ENCODE measurements around the gene CCDC200.
"Not testable (repeated sequence)": the region's sequence is repeated elsewhere in the genome, so short reads cannot be mapped to it uniquely, and the experiment has no call there.

DNA sequence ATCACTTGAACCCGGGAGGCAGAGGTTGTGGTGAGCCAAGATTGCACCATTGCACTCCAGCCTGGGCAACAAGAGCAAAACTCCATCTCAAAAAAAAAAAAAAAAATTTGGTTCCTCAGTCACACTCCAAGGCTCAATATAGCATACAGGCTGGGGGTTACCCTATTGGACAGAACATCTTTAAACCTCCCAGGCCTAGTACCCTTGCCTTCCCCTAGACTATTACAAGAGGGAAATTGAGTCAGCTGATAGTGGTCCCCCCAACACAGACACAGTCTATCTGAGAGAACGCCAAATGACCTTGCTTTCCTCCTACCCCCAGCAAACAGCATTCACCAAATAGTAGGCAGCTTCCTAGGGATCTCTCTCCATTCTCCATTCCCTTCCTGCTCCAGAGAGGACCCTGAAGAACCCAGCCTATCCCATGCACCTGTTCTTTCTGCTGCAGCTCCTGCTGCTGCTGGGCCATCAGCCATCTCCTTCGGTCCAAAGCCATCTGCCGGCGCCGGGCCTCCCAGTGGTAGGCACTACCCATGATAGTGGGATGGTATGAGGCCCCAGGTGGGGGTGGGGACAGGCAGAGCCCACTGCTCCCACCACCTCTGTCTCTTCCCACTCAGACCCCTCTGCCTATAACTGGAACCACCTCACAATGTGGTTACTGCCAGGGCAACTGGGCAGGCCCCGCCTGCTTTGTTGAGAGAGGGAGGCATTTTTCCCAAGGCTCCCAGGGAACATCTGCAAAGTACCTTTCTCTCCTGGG is at the start of gene CCDC200:
- TF ChIP-seq POLR2AphosphoS5 (IDR thresholded peaks at IDR 0.05; ENCODE audit: insufficient read depth, low read depth, low read length); POLR2A (IDR thresholded peaks at IDR 0.05; ENCODE audit: low read depth, low read length): not testable (repeated sequence)
- TF ChIP-seq, protein P1, sequence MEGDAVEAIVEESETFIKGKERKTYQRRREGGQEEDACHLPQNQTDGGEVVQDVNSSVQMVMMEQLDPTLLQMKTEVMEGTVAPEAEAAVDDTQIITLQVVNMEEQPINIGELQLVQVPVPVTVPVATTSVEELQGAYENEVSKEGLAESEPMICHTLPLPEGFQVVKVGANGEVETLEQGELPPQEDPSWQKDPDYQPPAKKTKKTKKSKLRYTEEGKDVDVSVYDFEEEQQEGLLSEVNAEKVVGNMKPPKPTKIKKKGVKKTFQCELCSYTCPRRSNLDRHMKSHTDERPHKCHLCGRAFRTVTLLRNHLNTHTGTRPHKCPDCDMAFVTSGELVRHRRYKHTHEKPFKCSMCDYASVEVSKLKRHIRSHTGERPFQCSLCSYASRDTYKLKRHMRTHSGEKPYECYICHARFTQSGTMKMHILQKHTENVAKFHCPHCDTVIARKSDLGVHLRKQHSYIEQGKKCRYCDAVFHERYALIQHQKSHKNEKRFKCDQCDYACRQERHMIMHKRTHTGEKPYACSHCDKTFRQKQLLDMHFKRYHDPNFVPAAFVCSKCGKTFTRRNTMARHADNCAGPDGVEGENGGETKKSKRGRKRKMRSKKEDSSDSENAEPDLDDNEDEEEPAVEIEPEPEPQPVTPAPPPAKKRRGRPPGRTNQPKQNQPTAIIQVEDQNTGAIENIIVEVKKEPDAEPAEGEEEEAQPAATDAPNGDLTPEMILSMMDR (IDR thresholded peaks at IDR 0.05; ENCODE audit: extremely low read depth in 1 of 2, insufficient read depth in 1 of 2, low read depth in 1 of 2, low read length in 2 of 2) = not testable (repeated sequence)

All from endothelial cell of umbilical vein (primary cell).